ENCODE data around the gene NGF. TPM values are rescaled to one million over a fixed set of nuclear protein-coding genes. Genes with fewer than 3 reads are reported as not detected.
"Not testable (repeated sequence)": the region's sequence is repeated elsewhere in the genome, so short reads cannot be mapped to it uniquely, and the experiment has no call there.

Gene NGF
- total RNA-seq, 1 experiment from 2014 or later, result not detected

- no peak for DNase-seq (ENCODE audit: low spot score)
Measured at GRCh38 chr1:115310581-115311473, 27.2 kb downstream of the NGF start.

- DNase-seq (ENCODE audit: low spot score), result not testable (repeated sequence)
Measured at GRCh38 chr1:115309504-115309903, 28.5 kb downstream of the NGF start.

- DNase-seq (ENCODE audit: low spot score), result no peak
Measured at GRCh38 chr1:115308969-115309368, 29.1 kb downstream of the NGF start.

GRCh38 chr1:115307661-115308060 is 30.4 kb downstream of the NGF start:
- no peak for DNase-seq (ENCODE audit: low spot score)

- no peak for DNase-seq (ENCODE audit: low spot score)
Measured at GRCh38 chr1:115306146-115306545, 31.9 kb downstream of the NGF start.

- DNase-seq (ENCODE audit: low spot score), result no peak
Measured at GRCh38 chr1:115303364-115303763, 34.7 kb downstream of the NGF start.

GRCh38 chr1:115302390-115302961 is 35.6 kb downstream of the NGF start:
- DNase-seq (ENCODE audit: low spot score), result peak; percentile 48

GRCh38 chr1:115301438-115302020 is 36.5 kb downstream of the NGF start:
- no peak for DNase-seq (ENCODE audit: low spot score)

GRCh38 chr1:115300087-115300876 is 37.8 kb downstream of the NGF start:
- DNase-seq (ENCODE audit: low spot score), result no peak

GRCh38 chr1:115299266-115299665 is 38.8 kb downstream of the NGF start:
- no peak for DNase-seq (ENCODE audit: low spot score)

- no peak for DNase-seq (ENCODE audit: low spot score)
Measured at GRCh38 chr1:115296981-115297380, 41.1 kb downstream of the NGF start.

GRCh38 chr1:115295904-115296696 is 41.9 kb downstream of the NGF start:
- no peak for DNase-seq (ENCODE audit: low spot score)

GRCh38 chr1:115293899-115294298 is 44.1 kb downstream of the NGF start:
- no peak for DNase-seq (ENCODE audit: low spot score)

GRCh38 chr1:115293006-115293405 is 45.0 kb downstream of the NGF start:
- no peak for DNase-seq (ENCODE audit: low spot score)

- DNase-seq (ENCODE audit: low spot score), result no peak
Measured at GRCh38 chr1:115291741-115292140, 46.3 kb downstream of the NGF start.

- no peak for DNase-seq (ENCODE audit: low spot score)
Measured at GRCh38 chr1:115289940-115290339, 48.1 kb downstream of the NGF start.

GRCh38 chr1:115288591-115289198 is 49.4 kb downstream of the NGF start:
- no peak for DNase-seq (ENCODE audit: low spot score)

- no peak for DNase-seq (ENCODE audit: low spot score)
Measured at GRCh38 chr1:115286431-115287205, 51.4 kb downstream of the NGF start.

- DNase-seq (ENCODE audit: low spot score), result no peak
Measured at GRCh38 chr1:115284209-115284608, 53.8 kb downstream of the NGF start.

GRCh38 chr1:115283681-115284146 is 54.3 kb downstream of the NGF start:
- DNase-seq (ENCODE audit: low spot score), result no peak
